HepG2 (cell line): ENCODE results near the gene BLCAP. TPM values are rescaled to one million over a fixed set of nuclear protein-coding genes. Genes with fewer than 3 reads are reported as not detected.
A peak's percentile ranks its signal among the peaks of the same experiment; 100 is the strongest.

Experiments
- ARNTL ChIP-seq: sonication (generic); formaldehyde crosslinking; IDR thresholded peaks from 2 replicates; pipeline ENCODE4 v1.4.0; 2020; ENCODE audit warnings: mild to moderate bottlenecking, missing genetic modification reagents
- CEBPG ChIP-seq: IDR thresholded peaks from 2 replicates; pipeline ENCODE4 v1.6.1; 2016
- EZH2 ChIP-seq: conservative IDR thresholded peaks from 2 replicates; pipeline ENCODE4 v1.6.1; 2012; ENCODE audit warnings: mild to moderate bottlenecking, low read depth, low read length, moderate library complexity
- FOXJ3 ChIP-seq: sonication (generic); formaldehyde crosslinking; IDR thresholded peaks from 2 replicates; pipeline ENCODE4 v1.4.0; 2020; ENCODE audit warnings: missing genetic modification reagents, mild to moderate bottlenecking, borderline replicate concordance
- HHEX ChIP-seq: IDR thresholded peaks from 2 replicates; pipeline ENCODE4 v1.6.1; 2016; ENCODE audit warnings: control low read depth
- HNF4A ChIP-seq: sonication (generic); formaldehyde crosslinking; IDR thresholded peaks from 2 replicates; pipeline ENCODE4 v1.4.0; 2020; ENCODE audit warnings: missing genetic modification reagents
- IRF1 ChIP-seq: sonication (generic); formaldehyde crosslinking; IDR thresholded peaks from 2 replicates; pipeline ENCODE4 v1.4.0; 2020; ENCODE audit warnings: low read depth, mild to moderate bottlenecking, missing genetic modification reagents
- KDM1A ChIP-seq: IDR thresholded peaks from 2 replicates; pipeline ENCODE4 v1.6.1; 2016; ENCODE audit warnings: missing compliant biosample characterization
- KLF15 ChIP-seq: sonication (generic); formaldehyde crosslinking; IDR thresholded peaks from 2 replicates; pipeline ENCODE4 v1.8.1; 2023; ENCODE audit warnings: borderline replicate concordance, mild to moderate bottlenecking, inconsistent platforms, missing genetic modification reagents, mixed read lengths
- MAFF ChIP-seq: IDR thresholded peaks from 2 replicates; pipeline ENCODE4 v1.6.1; 2011; ENCODE audit warnings: low read depth, low read length, improper control_type of control experiment
- MEF2D ChIP-seq: sonication (generic); formaldehyde crosslinking; IDR thresholded peaks from 2 replicates; pipeline ENCODE4 v1.5.1; 2020; ENCODE audit warnings: mild to moderate bottlenecking, missing genetic modification reagents
- NR2F1 ChIP-seq, 2 experiments: fragments of 450-650 bp in 1 of 2; formaldehyde crosslinking in 1 of 2; IDR thresholded peaks; 2 replicates each; pipeline versions ENCODE4 v1.5.0 to v1.6.1; 2016 to 2020; ENCODE audit warnings: mild to moderate bottlenecking in 1 of 2, missing compliant biosample characterization in 1 of 2, missing genetic modification reagents in 1 of 2, moderate library complexity in 1 of 2
- REXO4 ChIP-seq: sonication (generic); formaldehyde crosslinking; IDR thresholded peaks from 2 replicates; pipeline ENCODE4 v1.8.0; 2022; ENCODE audit warnings: missing genetic modification reagents, mild to moderate bottlenecking, borderline replicate concordance
- SIX4 ChIP-seq: sonication (generic); formaldehyde crosslinking; IDR thresholded peaks from 2 replicates; pipeline ENCODE4 v1.4.0; 2020; ENCODE audit warnings: missing genetic modification reagents
- SNAI1 ChIP-seq: sonication (generic); formaldehyde crosslinking; IDR thresholded peaks from 2 replicates; pipeline ENCODE4 v1.5.0; 2020; ENCODE audit warnings: mild to moderate bottlenecking, missing genetic modification reagents, borderline replicate concordance
- TFDP2 ChIP-seq: sonication (generic); formaldehyde crosslinking; IDR thresholded peaks from 2 replicates; pipeline ENCODE4 v1.4.0; 2020; ENCODE audit warnings: missing genetic modification reagents
- YEATS4 ChIP-seq: sonication (generic); formaldehyde crosslinking; IDR thresholded peaks from 2 replicates; pipeline ENCODE4 v1.4.0; 2020; ENCODE audit warnings: missing genetic modification reagents, borderline replicate concordance
- ZBTB14 ChIP-seq: sonication (generic); formaldehyde crosslinking; IDR thresholded peaks from 2 replicates; pipeline ENCODE4 v1.4.0; 2020; ENCODE audit warnings: missing genetic modification reagents
- ZEB1 ChIP-seq: IDR thresholded peaks from 2 replicates; pipeline ENCODE4 v1.6.1; 2012; ENCODE audit warnings: mild to moderate bottlenecking, low read depth, inconsistent platforms; ENCODE audit not compliant: insufficient replicate concordance
- ZHX1 ChIP-seq: sonication (generic); formaldehyde crosslinking; IDR thresholded peaks from 2 replicates; pipeline ENCODE4 v1.8.1; 2022; ENCODE audit warnings: low read depth, mild to moderate bottlenecking, missing genetic modification reagents
- ZKSCAN5 ChIP-seq: sonication (generic); formaldehyde crosslinking; IDR thresholded peaks from 2 replicates; pipeline ENCODE4 v1.5.1; 2020; ENCODE audit warnings: mild to moderate bottlenecking, missing genetic modification reagents
- ZMYM4 ChIP-seq: sonication (generic); formaldehyde crosslinking; IDR thresholded peaks from 2 replicates; pipeline ENCODE4 v1.8.1; 2023; ENCODE audit warnings: mild to moderate bottlenecking, missing genetic modification reagents
- ZNF501 ChIP-seq: sonication (generic); formaldehyde crosslinking; IDR thresholded peaks from 2 replicates; pipeline ENCODE4 v1.5.1; 2020; ENCODE audit warnings: mild to moderate bottlenecking, moderate library complexity, missing genetic modification reagents
- ZNF567 ChIP-seq: sonication (generic); formaldehyde crosslinking; IDR thresholded peaks from 2 replicates; pipeline ENCODE4 v1.8.1; 2023; ENCODE audit warnings: mild to moderate bottlenecking, missing genetic modification reagents, borderline replicate concordance
- ZNF724P ChIP-seq: sonication (generic); formaldehyde crosslinking; IDR thresholded peaks from 2 replicates; pipeline ENCODE4 v1.8.0; 2022; ENCODE audit warnings: missing genetic modification reagents, borderline replicate concordance
- polyA plus RNA-seq, 8 experiments: library from polyadenylated mRNA; depleted of rRNA in 3 of 8; stranded (reverse) in 7 of 8; unstranded in 1 of 8; fragments of >200 nt; fragmentation: Illumina TruSeq in 4 of 8; extraction: Trizol in 4 of 8; gene quantifications; 2 replicates each; pipeline versions ENCODE4 v1.2.1 to v1.2.3, GENCODE V29; 2011 to 2016; ENCODE audit warnings: low read depth in 4 of 8, missing spikeins in 1 of 8, mixed read lengths in 1 of 8; ENCODE audit not compliant: insufficient read depth in 1 of 8
- total RNA-seq, 5 experiments: library from RNA; depleted of rRNA; stranded (reverse); fragments of >200 nt; fragmentation: Illumina TruSeq; extraction: Trizol; gene quantifications; 2 replicates each; pipeline ENCODE4 v1.2.3, GENCODE V29; 2016; ENCODE audit warnings: low read depth in 1 of 5

The BLCAP gene
- total and polyA plus RNA-seq, 2 of the 13 experiments (the other 11 are each of a cell fraction or from before 2014, with no cell fraction given), result 52.4 to 86.8 TPM

- TF ChIP-seq IRF1 (CRISPR knock-in tag) (no peak), SIX4 (no peak), EZH2 (no peak), ZNF724P (CRISPR knock-in tag) (0 out of 2 replicates have a peak, but pooled peaks have one; percentile 16), SNAI1 (CRISPR knock-in tag) (no peak), KLF15 (CRISPR knock-in tag) (no peak), KDM1A (CRISPR knock-in tag) (peak; percentile 62), REXO4 (CRISPR knock-in tag) (no peak), HNF4A (no peak), NR2F1 (CRISPR knock-in tag; IDR thresholded peaks at IDR 0.05) (0 out of 4 replicates have a peak, but pooled peaks of 1 of the 2 experiments have one; percentile 13), YEATS4 (CRISPR knock-in tag) (no peak), ARNTL (CRISPR knock-in tag) (no peak), ZNF501 (peak; percentile 88), HHEX (CRISPR knock-in tag) (no peak), CEBPG (CRISPR knock-in tag) (peak; percentile 33; the same call in 1 of the 2 replicates), MAFF (no peak), ZHX1 (CRISPR knock-in tag) (no peak), ZNF567 (CRISPR knock-in tag) (no peak), ZBTB14 (CRISPR knock-in tag) (no peak), ZMYM4 (CRISPR knock-in tag) (0 out of 2 replicates have a peak, but pooled peaks have one; percentile 9), TFDP2 (0 out of 2 replicates have a peak, but pooled peaks have one; percentile 31), ZKSCAN5 (CRISPR knock-in tag) (no peak), MEF2D (CRISPR knock-in tag) (0 out of 2 replicates have a peak, but pooled peaks have one; percentile 39), FOXJ3 (CRISPR knock-in tag) (no peak), ZEB1 (peak; percentile 25)
These were observed 36.9 kb upstream of the BLCAP start (continued) for GRCh38 chr20:37564388-37565133.
